ENCODE data around the gene ZNF786.
"Not testable (repeated sequence)": the region's sequence is repeated elsewhere in the genome, so short reads cannot be mapped to it uniquely, and the experiment has no call there.

DNA sequence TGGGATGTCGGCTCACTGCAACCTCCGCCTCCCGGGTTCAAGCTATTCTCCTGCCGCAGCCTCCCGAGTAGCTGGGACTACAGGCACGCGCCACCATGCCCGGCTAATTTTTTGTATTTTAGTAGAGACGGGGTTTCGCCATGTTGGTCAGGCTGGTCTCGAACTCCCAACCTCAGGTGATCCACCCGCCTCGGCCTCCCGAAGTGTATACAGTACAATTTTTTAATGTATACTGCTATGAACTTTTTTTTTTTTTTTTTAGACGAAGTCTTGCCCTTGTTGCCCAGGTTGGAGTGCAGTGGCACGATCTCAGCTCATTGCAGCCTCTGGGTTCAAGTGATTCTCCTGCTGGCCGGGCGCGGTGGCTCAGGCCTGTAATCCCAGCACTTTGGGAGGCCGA is 1.7 kb upstream of the ZNF786 start:
- TF ChIP-seq ZC3H10 (CRISPR knock-in tag; IDR thresholded peaks at IDR 0.05); RARB (CRISPR knock-in tag; IDR thresholded peaks at IDR 0.05); PPARA (CRISPR knock-in tag; IDR thresholded peaks at IDR 0.05; ENCODE audit: borderline replicate concordance): not testable (repeated sequence)

All from SK-N-SH treated with all-trans-retinoic acid at 6 μM for 48 hours (cell line).